ENCODE measurements around the gene HSPB6.

DNA sequence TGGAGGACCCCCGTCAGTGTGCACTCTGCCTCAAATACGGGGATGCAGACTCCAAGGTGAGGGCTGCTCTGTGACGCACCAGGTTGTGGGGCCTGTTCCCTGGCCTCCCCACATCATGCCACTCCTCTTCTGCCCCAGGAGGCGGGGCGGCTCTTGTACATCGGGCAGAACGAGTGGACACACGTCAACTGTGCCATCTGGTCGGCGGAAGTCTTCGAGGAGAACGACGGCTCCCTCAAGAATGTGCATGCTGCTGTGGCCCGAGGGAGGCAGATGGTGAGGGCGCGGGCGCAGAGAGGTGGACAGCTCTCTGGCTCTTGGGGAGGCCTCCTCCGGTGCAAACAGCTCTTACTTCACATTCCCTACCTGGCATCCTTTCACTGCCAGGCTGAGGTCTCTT lies 27.8 kb downstream of the HSPB6 start:
- TF ChIP-seq POLR2A (IDR thresholded peaks at IDR 0.05), result no peak
- TF ChIP-seq CTCF (IDR thresholded peaks at IDR 0.05), result no peak

Measured in esophagus squamous epithelium (tissue), 4 donors.